Subcutaneous adipose tissue (tissue), 4 donors: ENCODE measurements around the gene F5. TPM values are rescaled to one million over a fixed set of nuclear protein-coding genes. Genes with fewer than 3 reads are reported as not detected.

Source experiments
- total RNA-seq, 4 donors: library from RNA; depleted of rRNA; stranded (reverse); fragments of >200 nt; gene quantifications; one replicate each; pipeline ENCODE4 v1.1.0, GENCODE V29; 2016
- TF ChIP-seq, protein P1 (sequence below): fragments of 450-650 bp; IDR thresholded peaks from one replicate; pipeline ENCODE4 v1.5.1; 2016; ENCODE audit warnings: low read depth, mild to moderate bottlenecking, control low read depth, antibody characterized with exemption, moderate library complexity

The F5 gene
- total RNA-seq, 4 donors from 2014 or later: 2.3 to 16.3 (median 8.2) TPM

DNA sequence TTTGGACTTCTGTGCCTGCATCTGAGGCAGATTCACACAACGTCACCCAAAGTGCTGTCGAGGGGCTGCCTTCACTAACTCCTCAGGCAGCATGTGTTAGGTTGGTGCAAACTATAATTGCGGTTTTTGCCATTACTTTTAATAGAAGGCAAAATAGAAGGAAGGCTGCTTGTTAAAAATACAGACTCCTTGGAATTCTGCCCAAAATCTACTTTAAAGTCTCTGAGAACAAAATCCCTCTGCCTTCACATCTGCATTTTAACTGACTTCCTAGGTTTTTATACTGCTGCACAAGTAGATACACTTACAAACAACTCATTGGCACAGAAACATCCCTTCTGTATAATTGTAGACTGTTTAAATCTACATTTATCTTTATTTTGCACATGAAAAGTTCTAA is 59.3 kb downstream of the F5 start:
- TF ChIP-seq, protein P1, sequence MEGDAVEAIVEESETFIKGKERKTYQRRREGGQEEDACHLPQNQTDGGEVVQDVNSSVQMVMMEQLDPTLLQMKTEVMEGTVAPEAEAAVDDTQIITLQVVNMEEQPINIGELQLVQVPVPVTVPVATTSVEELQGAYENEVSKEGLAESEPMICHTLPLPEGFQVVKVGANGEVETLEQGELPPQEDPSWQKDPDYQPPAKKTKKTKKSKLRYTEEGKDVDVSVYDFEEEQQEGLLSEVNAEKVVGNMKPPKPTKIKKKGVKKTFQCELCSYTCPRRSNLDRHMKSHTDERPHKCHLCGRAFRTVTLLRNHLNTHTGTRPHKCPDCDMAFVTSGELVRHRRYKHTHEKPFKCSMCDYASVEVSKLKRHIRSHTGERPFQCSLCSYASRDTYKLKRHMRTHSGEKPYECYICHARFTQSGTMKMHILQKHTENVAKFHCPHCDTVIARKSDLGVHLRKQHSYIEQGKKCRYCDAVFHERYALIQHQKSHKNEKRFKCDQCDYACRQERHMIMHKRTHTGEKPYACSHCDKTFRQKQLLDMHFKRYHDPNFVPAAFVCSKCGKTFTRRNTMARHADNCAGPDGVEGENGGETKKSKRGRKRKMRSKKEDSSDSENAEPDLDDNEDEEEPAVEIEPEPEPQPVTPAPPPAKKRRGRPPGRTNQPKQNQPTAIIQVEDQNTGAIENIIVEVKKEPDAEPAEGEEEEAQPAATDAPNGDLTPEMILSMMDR: no peak

DNA sequence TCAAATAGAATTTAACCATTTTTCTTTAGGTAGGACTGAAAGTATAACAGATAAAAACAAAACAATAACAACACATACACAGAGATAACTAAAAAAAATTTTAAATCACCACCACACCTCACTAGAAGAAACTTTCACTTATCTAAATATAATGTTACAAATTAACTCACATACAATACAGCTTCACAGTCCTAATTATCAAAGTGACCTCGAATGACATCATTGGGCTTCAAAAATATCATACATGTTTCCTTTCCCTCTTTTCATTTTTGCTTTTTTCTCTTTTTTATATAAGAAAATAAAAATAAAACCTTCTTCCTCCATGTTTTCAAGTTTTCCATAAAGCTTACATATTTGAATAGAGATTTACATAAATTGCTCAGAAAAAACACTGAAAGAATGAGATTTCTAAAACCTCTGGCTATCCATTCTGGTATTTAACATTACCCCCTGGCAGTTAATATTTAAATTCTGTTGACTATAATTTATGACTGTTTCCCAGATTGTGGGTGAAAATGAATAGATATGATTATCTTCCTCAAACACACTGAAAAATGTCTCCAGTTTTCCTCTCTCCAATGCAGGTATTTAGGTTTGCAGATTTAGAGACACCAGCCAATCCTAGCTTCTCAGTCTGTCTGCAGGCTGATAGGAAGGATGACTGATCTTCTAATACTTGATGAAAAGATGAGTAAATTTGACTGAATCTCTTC is 60.0 kb downstream of the F5 start:
- TF ChIP-seq, protein P1: no peak

DNA sequence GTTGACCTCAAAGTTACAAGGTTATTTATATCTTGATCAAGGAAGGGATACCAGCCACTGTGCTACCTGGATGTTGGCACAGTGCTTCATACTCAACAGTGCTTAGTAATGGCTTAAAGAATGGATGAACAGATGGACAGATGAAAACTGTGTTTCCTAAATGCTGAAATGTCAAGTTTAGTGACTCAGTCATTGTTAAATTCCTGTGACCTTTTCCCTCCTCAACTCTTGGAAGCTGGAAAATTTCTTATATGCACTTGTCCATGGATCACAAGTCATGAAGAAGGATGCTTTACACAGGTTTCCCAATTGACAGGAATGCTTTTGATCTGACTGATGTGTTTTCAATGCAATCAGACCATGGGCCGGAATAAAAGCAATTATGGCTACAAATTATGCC is 60.9 kb downstream of the F5 start:
- TF ChIP-seq, protein P1: no peak

DNA sequence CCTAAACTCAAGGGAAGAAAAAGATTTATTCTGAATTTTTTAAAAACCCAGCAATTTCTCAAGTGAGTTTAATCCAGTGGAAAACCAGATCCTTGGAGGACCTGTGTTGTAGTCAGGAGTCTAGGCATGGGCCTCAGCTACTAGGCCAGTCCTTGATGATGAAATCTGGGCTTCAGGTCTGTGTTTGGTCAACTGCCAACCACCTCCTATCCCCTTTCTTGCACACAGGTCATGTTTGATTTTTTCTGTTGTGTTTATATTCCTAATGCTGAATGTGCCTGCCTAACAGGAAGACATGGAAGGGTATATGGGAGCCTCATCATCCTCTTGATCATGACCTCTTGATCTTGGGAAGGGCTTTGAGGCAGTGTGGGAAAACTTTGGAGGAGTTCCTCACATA is 62.4 kb downstream of the F5 start:
- TF ChIP-seq, protein P1: no peak

DNA sequence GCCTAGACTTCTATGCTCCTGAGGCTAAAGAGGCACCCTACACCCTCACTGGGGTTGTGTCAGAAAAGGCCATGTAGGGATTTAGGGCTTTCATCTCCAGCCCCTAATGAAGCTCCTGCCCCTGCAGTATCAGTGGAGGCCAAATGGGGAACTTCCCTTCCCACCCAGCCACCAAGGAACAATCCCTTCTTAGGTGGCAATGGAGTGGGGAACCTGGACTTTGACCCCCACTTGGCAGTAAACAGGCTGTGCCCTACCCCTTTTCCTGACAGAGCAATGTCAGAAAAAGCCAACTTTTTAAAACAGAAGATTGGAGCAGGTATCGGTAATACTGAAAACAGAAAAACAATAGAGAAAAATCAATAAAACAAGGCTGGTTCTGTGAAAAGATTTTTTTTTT is 65.1 kb downstream of the F5 start:
- TF ChIP-seq, protein P1: no peak

DNA sequence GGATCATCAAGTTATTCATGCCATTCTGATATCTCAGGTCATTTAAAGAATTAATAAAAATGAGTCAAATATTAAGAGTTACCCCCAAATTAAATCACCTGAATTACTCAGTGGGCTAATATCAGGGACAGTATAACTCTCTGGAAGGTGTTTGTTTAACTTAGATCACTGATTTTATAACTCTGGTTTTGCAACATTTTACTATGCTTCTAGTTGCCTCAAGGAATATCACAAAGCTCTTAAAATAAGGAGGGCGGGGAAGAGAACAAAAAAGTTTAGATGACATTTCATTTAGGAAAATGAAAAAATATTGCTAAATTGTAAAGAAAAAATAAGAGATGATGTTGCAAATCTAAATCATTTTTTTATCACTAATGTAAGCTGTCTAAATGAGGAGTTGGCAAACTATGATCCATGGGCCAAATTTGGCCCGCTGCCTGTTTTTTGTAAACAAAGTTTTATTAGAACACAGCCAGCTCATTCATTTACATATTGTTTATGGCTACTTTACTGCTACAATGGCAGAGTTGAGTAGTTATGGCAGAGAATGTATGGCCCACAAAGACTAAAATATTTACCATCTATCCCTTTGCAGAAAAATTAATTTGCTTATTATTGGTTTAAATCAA is 68.6 kb downstream of the F5 start:
- TF ChIP-seq, protein P1: no peak

DNA sequence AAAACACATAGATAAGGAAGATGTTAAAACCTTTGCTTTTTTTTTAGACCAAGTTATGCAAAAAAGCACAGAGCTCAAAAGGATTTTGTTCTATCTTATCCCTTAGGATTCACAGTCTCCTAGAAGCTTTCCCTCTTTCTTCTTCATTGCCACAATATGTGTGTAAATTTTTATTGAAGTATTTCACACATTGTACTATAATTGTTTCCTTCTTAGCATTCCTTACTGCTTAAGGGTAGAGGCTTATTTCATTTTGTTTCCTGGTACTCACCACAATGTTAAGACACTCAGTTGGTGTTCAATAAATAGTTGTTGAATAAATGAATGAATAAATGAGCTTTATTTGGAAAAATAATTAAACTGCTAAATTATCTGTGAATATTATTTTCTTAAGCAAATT is 70.6 kb downstream of the F5 start:
- TF ChIP-seq, protein P1: no peak
